HG03064 (cell line): ENCODE measurements around the gene DHH.

ENCODE experiments used
- ATAC-seq: cut with Tn5 transposase; IDR thresholded peaks from one replicate; pipeline ENCODE4 v1.9.1; 2021; ENCODE audit warnings: low read depth; ENCODE audit not compliant: unreplicated experiment

The DHH gene

GRCh38 chr12:49109641-49110463 is 15.3 kb upstream of the DHH start:
- ATAC-seq, result no peak

GRCh38 chr12:49108958-49109404 is 14.4 kb upstream of the DHH start:
- ATAC-seq, result no peak

DNA sequence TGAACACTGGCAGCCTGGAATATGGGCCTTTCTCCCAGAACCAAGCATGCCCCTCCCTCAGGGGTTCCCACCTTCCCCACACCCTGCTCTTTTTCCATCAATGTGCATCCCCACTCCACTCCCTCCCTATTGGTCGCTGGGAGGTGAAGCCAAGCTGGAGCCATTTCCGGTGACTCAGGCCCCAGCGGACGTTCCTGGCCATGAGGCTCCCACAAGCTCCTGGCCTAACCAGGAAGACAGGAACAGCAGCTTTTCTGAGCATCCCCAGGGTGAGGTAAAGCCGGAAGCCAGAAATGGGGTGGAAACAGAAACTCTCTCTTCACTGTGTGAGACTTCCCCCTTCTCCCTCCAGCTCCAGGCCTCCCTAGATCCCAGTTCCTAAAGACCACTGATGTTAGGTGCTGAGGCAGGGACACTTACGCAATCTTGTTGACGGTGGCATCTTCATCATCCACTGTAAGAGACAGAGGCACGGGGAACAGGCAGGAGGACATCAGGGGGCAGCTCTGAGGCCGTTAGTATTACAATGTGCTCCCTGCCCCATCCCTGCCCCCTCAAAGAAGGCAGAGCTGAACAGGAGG is 11.0 kb upstream of the DHH start:
- no peak for ATAC-seq

DNA sequence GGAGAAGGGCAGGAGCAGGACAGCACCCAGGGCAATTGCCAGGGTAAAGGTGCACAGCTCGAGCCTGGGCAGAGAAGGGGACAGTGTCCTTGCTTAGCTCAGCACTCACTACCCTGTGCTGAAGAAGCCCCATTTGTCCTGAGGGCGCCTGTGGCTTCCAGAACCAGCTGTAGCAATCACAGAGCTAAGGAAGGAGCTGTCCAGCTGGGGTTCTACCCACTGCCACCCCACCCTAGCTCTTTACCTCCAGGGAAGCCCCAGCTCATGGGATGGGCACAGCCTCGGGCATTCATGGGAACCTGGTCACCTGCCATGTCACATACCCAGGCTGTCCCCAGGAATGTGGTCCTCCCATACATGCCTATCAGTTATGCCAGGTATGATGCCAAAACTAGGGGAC is 10.2 kb upstream of the DHH start:
- no peak for ATAC-seq

DNA sequence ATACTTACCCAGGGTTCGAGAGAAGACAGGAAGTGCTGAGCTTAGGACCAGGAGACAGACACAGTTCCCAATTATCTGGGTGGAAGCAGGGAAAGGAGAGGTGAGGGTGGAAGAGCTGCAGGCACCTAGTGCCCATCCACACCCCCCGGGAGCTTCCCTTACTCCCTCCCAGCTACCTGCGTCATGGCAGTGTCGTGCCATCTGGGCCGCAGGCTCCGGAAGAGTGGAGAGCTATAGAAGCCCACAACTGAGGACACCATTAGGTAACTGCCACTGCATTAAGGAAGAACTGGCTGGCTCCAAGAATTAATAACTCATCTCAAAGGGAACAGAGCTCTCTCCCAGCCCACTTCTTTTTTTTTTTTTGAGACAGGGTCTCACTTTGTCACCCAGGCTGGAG is 5.8 kb upstream of the DHH start:
- no peak for ATAC-seq

DNA sequence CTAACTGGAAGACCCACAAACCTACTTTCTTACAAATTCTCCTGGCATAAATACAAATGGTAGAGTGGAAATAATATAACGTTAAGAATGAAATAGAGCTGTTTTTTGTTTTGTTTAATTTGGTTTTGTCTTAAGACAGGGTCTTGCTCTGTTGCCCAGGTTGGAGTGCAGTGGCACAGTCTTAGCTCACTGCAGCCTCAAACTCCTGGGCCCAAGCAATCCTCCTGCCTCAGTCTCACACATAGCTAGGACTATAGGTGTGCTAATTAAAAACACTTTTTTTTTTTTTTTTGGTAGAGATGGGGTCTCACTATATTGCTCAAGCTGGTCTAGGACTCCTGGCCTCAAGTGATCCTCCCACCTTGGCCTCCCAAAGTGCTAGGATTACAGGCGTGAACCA is 4.1 kb upstream of the DHH start:
- no peak for ATAC-seq

DNA sequence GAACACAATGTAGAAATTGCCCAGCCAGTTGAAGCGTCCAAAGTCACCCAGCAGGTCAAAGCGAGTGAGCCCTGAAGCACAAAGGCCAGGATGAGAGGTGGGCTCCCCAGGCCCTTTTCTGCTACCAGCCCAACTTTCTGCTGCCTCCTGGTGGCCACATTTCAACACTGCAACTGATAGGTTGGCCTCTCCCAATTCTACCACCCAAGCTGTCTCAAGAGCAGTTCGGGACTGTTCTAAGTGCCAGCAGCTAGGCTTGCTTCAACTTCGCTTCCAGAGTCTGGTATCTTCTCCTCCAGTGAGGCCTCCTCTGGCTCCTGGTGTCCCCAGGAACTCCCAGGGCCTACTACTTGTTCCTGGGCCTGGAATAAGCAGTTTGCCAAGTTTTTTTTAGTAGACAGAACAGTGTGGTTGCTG is 3.4 kb upstream of the DHH start:
- no peak for ATAC-seq

- ATAC-seq, result no peak
These were observed 2.8 kb upstream of the DHH start for GRCh38 chr12:49097381-49097780.

- ATAC-seq, result no peak
These were observed 369 bp upstream of the DHH start for GRCh38 chr12:49094975-49095365.

DNA sequence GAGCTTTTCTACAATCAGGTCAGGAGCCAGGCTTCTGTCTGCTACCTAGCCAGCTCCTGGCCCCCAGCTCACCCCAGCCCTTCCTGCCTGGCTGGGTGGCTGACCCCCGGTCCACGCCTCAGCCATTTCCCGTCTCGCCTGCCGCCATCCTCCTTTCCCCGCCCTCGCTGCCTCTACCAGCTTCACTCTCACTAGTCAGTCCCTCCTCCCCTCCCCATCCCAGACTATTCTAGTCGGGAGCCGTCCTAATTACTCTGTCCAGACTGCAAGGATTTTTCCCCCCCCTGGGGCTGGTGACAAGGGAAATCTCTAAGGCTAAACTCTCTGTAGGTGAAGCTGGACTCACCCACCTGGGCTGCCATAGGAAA is 825 bp downstream of the DHH start:
- ATAC-seq, result no peak

DNA sequence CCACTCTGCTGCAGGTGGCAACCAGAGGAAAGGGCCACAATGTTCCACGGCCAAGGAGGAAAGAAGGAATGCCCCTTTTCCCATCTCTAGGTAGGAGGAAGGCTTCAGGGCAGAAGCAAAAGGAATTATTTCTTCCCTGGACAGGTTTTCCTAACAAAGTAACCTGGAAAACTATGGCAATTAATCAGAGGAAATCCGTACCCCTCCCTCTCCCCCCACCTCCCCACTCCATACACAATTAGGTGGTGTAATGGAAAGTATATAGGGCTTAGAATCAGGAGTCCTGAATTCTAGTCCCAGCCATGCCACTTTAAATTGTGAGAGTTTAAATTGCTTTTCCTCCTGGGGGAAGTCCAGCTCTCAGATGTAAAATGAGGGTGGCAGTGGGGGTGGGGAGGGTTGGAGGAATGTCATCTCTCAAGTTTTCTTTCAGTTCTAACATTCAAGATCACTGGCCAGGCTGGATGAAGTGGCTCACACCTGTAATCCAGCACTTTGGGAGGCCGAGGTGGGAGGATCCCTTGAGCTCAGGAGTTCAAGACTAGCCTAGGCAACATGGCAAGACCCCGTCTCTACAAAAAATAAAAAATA is 1.7 kb downstream of the DHH start:
- ATAC-seq, result no peak

DNA sequence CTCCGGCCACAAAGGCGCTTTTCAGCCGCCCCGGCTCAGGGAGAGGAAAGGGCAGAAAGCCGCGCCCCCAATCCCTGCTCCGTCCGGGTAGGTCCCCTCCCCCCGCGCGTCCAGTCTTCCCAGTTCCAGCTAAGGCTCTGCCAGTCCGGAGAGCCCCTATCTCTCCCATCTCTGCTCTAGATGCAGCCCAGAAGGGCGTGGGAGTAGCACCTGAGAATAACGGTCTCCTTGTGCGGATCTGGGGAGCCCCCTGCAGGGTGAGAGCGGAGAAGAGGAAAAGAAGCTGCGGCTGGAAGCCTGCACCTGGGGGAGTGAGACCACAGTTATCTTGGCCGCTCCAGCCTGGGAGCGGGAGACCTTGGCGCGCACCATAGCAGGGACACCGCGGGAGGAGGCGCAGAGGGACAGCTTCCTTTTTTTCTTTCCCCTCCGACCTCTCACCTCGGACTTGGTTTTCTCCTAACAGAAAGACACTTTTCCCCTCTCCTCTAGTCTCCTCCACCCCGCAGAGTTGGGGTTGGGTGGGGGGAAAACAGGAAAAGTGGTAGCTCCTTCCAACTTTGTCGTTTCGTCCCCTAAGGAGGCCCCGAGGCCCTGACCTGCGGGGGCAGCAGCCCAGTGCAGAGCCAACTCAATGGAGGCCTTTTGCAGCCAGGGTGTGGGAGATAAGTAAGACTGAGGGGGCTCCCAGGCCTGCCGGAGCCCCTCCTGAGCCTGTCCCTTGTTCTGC is 2.4 kb downstream of the DHH start:
- ATAC-seq, result no peak

DNA sequence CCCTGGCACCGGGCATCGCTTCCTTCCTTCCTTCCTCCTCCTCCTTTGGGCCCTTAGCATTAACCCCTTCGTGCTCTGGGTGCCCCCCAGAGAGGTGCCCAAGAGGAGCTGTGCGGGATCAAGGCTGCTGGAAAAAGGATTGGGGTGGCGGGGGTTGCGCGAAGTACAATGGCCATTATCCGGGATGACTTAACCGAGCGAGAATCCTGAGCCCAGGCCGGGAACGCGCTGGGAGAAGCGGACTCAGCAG is 2.8 kb downstream of the DHH start:
- ATAC-seq, result no peak

- no peak for ATAC-seq
These were observed 3.4 kb downstream of the DHH start for GRCh38 chr12:49091056-49091835.

GRCh38 chr12:49089821-49090773 is 4.5 kb downstream of the DHH start:
- no peak for ATAC-seq

GRCh38 chr12:49088932-49089330 is 5.7 kb downstream of the DHH start:
- no peak for ATAC-seq

DNA sequence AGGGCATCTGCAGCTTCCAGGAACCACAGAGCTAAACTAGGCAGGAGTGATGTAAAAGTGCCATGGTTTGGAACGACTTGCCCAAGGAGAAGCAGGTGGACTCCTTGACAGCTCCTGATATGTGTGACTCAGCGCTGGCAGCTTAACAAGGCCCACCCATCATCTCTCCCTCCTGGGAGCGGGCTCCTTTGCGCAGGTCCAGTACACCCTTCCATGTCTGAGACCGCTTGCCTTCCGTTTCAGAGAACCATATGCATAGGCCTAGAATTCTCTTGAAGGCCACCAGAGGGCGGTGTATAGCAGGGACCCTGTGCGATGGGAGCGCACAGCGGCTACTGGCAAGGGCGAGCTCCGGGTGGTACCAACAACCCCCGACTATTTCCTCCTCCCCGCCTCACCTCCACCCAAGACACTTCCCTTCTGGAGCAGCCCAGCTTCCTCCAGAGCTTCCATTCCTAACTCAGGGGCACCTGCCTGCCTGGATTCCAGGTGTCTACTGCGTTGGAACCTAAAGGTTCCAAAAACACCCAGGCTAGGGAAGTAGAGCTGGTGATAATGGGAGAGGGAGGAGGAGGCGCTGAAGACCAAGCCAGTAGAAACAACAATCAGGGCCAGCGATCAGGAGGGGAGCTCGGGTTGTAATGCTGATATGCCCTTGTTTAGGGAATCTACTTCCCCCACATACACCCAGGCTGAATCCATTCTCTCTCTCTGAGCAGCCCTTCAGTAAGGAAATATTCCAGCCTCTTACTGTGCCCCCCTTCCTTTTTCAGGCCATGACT is 6.3 kb downstream of the DHH start:
- ATAC-seq, result peak; percentile 84

GRCh38 chr12:49086116-49086515 is 8.5 kb downstream of the DHH start:
- no peak for ATAC-seq

GRCh38 chr12:49084438-49084837 is 10.2 kb downstream of the DHH start:
- ATAC-seq, result no peak
